Fibroblast of lung (primary cell): ENCODE data around the gene CCDC60. TPM values are rescaled to one million over a fixed set of nuclear protein-coding genes. Genes with fewer than 3 reads are reported as not detected.

Experiments
- DNase-seq, 2 donors: peaks; one replicate each; pipeline versions ENCODE4 v3.0.0 to v3.0.0-alpha.2; 2010; ENCODE audit warnings: low read depth in 2 of 2
- H2AFZ ChIP-seq: 2 replicates; pipeline ENCODE4 v1.5.1; 2012; ENCODE audit warnings: low read length, control low read depth, inconsistent platforms
- H3K27ac ChIP-seq: 2 replicates; pipeline ENCODE4 v1.5.1; 2011; ENCODE audit warnings: low read length, control low read depth; ENCODE audit not compliant: insufficient read depth
- H3K27me3 ChIP-seq: 2 replicates; pipeline ENCODE4 v1.5.1; 2011; ENCODE audit warnings: mild to moderate bottlenecking, low read length; ENCODE audit not compliant: control insufficient read depth, insufficient read depth
- H3K36me3 ChIP-seq: 2 replicates; pipeline ENCODE4 v1.5.1; 2011; ENCODE audit warnings: low read length; ENCODE audit not compliant: control insufficient read depth, insufficient read depth
- H3K4me1 ChIP-seq: 2 replicates; pipeline ENCODE4 v1.5.1; 2011; ENCODE audit warnings: low read length; ENCODE audit not compliant: control insufficient read depth, insufficient read depth; ENCODE audit errors: extremely low read depth
- H3K4me2 ChIP-seq: 2 replicates; pipeline ENCODE4 v1.5.1; 2011; ENCODE audit warnings: low read length, control low read depth; ENCODE audit not compliant: insufficient read depth; ENCODE audit errors: extremely low read depth
- H3K4me3 ChIP-seq, 4 experiments: fragments of 200-600 bp in 1 of 4; sonication (generic) in 1 of 4; replicated peaks in 1 of 4; 2 replicates each; pipeline ENCODE4 v1.5.1; 2011 to 2016; ENCODE audit warnings: low read length in 4 of 4, low read depth in 3 of 4, mild to moderate bottlenecking in 3 of 4, control low read depth in 2 of 4, inconsistent platforms in 1 of 4, mixed read lengths in 1 of 4; ENCODE audit not compliant: insufficient read depth in 1 of 4; ENCODE audit errors: control extremely low read depth in 1 of 4
- H3K79me2 ChIP-seq: 2 replicates; pipeline ENCODE4 v1.5.1; 2012; ENCODE audit warnings: mild to moderate bottlenecking, low read length, inconsistent platforms; ENCODE audit not compliant: control insufficient read depth, insufficient read depth
- H3K9ac ChIP-seq: 2 replicates; pipeline ENCODE4 v1.5.1; 2011; ENCODE audit warnings: mild to moderate bottlenecking, low read length, control low read depth; ENCODE audit not compliant: insufficient read depth
- H3K9me3 ChIP-seq: 2 replicates; pipeline ENCODE4 v1.5.1; 2012; ENCODE audit warnings: low read depth, low read length; ENCODE audit not compliant: control insufficient read depth, insufficient read depth
- H4K20me1 ChIP-seq: 2 replicates; pipeline ENCODE4 v1.5.1; 2011; ENCODE audit warnings: low read length; ENCODE audit not compliant: control insufficient read depth, insufficient read depth; ENCODE audit errors: extremely low read depth
- CTCF ChIP-seq, 2 donors: IDR thresholded peaks in 1 of 2; conservative IDR thresholded peaks in 1 of 2; 1 replicate in 1 of 2; 2 replicates in 1 of 2; pipeline ENCODE4 v1.5.1; 2011 to 2012; ENCODE audit warnings: low read length in 2 of 2, control low read depth in 1 of 2, inconsistent platforms in 1 of 2, low read depth in 1 of 2, mild to moderate bottlenecking in 1 of 2
- EZH2 ChIP-seq: IDR thresholded peaks from 2 replicates; pipeline ENCODE4 v1.5.1; 2012; ENCODE audit warnings: low read length, control low read depth, mild to moderate bottlenecking; ENCODE audit errors: missing control alignments
- polyA plus RNA-seq, 2 donors: library from polyadenylated mRNA; depleted of rRNA in 1 of 2; stranded (reverse) in 1 of 2; unstranded in 1 of 2; fragments of >200 nt; gene quantifications; 2 replicates each; pipeline ENCODE4 v1.2.1, GENCODE V29; 2011 to 2012; ENCODE audit warnings: missing spikeins in 1 of 2
- total RNA-seq: library from RNA; depleted of rRNA; stranded (reverse); fragments of >200 nt; gene quantifications from 2 replicates; pipeline ENCODE4 v1.2.1, GENCODE V29; 2014

CCDC60 gene
- total and polyA plus RNA-seq, 2 donors (not counting 1 experiment from before 2014, with no cell fraction given), result not detected

DNA sequence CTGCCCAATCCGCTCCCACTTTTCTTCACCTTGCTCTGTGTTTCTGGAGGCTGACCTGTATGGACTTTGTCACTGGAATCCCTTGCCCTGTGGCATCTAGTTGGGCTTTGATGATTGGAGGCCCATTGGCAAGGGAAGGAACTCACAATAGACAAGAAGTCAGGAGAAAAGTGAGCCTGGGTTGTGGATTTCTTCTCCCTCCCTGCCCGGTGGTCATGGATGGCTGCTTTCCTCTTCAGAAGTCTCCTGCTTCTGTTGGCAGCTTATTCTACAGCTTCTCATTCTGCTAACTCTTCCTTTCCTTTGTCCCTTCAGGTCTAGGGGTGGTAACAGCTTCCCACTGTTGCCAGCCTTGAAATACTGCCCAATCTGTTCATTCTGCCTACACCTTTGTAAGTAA is 13.9 kb upstream of the CCDC60 start:
- Histone ChIP-seq H3K36me3 (no peaks in the 10 kb centered on the region), H3K4me1 (no peaks in the 10 kb centered on the region), H3K4me3 (no peak overlapping the region), H3K4me2 (no peak overlapping the region), H3K9me3 (no peaks in the 10 kb centered on the region), H3K27me3 (no peaks in the 10 kb centered on the region), H3K9ac (no peak overlapping the region), H3K79me2 (no peaks in the 10 kb centered on the region), H4K20me1 (no peaks in the 10 kb centered on the region), H2AFZ (no peak overlapping the region), H3K27ac (no peak overlapping the region)
- TF ChIP-seq CTCF (conservative IDR thresholded peaks at IDR 0.05 in 1 of 2, IDR thresholded peaks at IDR 0.05 in 1 of 2; ENCODE audit: low read depth in 1 of 2, low read length in 2 of 2) (no peak), EZH2 (no peak)
- no peak for DNase-seq

GRCh38 chr12:119322301-119322723 is 12.2 kb upstream of the CCDC60 start:
- Histone ChIP-seq H3K36me3 (no peaks in the 10 kb centered on the region), H3K4me3 (no peak overlapping the region), H3K9me3 (no peaks in the 10 kb centered on the region), H3K9ac (no peak overlapping the region), H3K4me2 (no peak overlapping the region), H2AFZ (no peak overlapping the region), H3K27ac (no peak overlapping the region), H3K79me2 (no peaks in the 10 kb centered on the region), H3K4me1 (no peaks in the 10 kb centered on the region), H4K20me1 (no peaks in the 10 kb centered on the region), H3K27me3 (no peaks in the 10 kb centered on the region)
- no peak for DNase-seq
- TF ChIP-seq EZH2 (no peak), CTCF (conservative IDR thresholded peaks at IDR 0.05 in 1 of 2, IDR thresholded peaks at IDR 0.05 in 1 of 2; ENCODE audit: low read depth in 1 of 2, low read length in 2 of 2) (no peak)

- Histone ChIP-seq H3K9ac (no peak overlapping the region), H3K27ac (no peak overlapping the region), H3K9me3 (no peaks in the 10 kb centered on the region), H3K79me2 (no peaks in the 10 kb centered on the region), H3K27me3 (no peaks in the 10 kb centered on the region), H3K36me3 (no peaks in the 10 kb centered on the region), H3K4me2 (no peak overlapping the region), H2AFZ (no peak overlapping the region), H3K4me1 (no peaks in the 10 kb centered on the region), H3K4me3 (no peak overlapping the region), H4K20me1 (no peaks in the 10 kb centered on the region)
- no peak for DNase-seq
- TF ChIP-seq EZH2, result no peak
Measured at GRCh38 chr12:119325813-119326212, 8.7 kb upstream of the CCDC60 start.
